ENCODE data around the gene PLA2G2C.
A peak's percentile ranks its signal among the peaks of the same experiment; 100 is the strongest.

The PLA2G2C gene

GRCh38 chr1:20202166-20202565, 15.8 kb upstream of the PLA2G2C start:
- DNase-seq = no peak

GRCh38 chr1:20200966-20201365, 14.6 kb upstream of the PLA2G2C start:
- DNase-seq = no peak

GRCh38 chr1:20199840-20200239, 13.5 kb upstream of the PLA2G2C start:
- no peak for DNase-seq

GRCh38 chr1:20199403-20199802, 13.1 kb upstream of the PLA2G2C start:
- DNase-seq = no peak

GRCh38 chr1:20198918-20199317, 12.6 kb upstream of the PLA2G2C start:
- no peak for DNase-seq

GRCh38 chr1:20198296-20198695, 12.0 kb upstream of the PLA2G2C start:
- no peak for DNase-seq

GRCh38 chr1:20197329-20197791, 11.0 kb upstream of the PLA2G2C start:
- DNase-seq = no peak

GRCh38 chr1:20195462-20195780, 9.1 kb upstream of the PLA2G2C start:
- no peak for DNase-seq

- peak; percentile 42 to 72 (median 60) for DNase-seq
Measured at GRCh38 chr1:20194757-20195461, 8.6 kb upstream of the PLA2G2C start.

- DNase-seq = no peak
Measured at GRCh38 chr1:20194224-20194623, 7.9 kb upstream of the PLA2G2C start.

GRCh38 chr1:20192871-20193411, 6.6 kb upstream of the PLA2G2C start:
- DNase-seq = no peak

GRCh38 chr1:20192364-20192763, 6.0 kb upstream of the PLA2G2C start:
- no peak for DNase-seq

- DNase-seq = no peak
Measured at GRCh38 chr1:20191266-20191825, 5.0 kb upstream of the PLA2G2C start.

GRCh38 chr1:20190256-20191160, 4.2 kb upstream of the PLA2G2C start:
- no peak for DNase-seq

GRCh38 chr1:20189664-20190063, 3.3 kb upstream of the PLA2G2C start:
- DNase-seq = no peak

- no peak for DNase-seq
Measured at GRCh38 chr1:20188455-20188817, 2.1 kb upstream of the PLA2G2C start.

- DNase-seq = no peak
Measured at GRCh38 chr1:20187813-20188454, 1.6 kb upstream of the PLA2G2C start.

- no peak for DNase-seq
Measured at GRCh38 chr1:20187103-20187812, 940 bp upstream of the PLA2G2C start.

GRCh38 chr1:20184997-20185833, 1.1 kb downstream of the PLA2G2C start:
- DNase-seq = peak in 3 of 4 experiments; percentile 5 to 14 (median 5)

- DNase-seq = no peak
Measured at GRCh38 chr1:20184481-20184900, 1.8 kb downstream of the PLA2G2C start.

GRCh38 chr1:20183616-20184271, 2.6 kb downstream of the PLA2G2C start:
- no peak for DNase-seq

All from activated naive CD4-positive, alpha-beta T cell (primary cell).